ENCODE measurements around the gene ZSWIM4. TPM values are rescaled to one million over a fixed set of nuclear protein-coding genes. Genes with fewer than 3 reads are reported as not detected.

The ZSWIM4 gene
- total and polyA plus RNA-seq, 7 experiments from 2014 or later = 0.73 to 7.8 (median 5.5) TPM

DNA sequence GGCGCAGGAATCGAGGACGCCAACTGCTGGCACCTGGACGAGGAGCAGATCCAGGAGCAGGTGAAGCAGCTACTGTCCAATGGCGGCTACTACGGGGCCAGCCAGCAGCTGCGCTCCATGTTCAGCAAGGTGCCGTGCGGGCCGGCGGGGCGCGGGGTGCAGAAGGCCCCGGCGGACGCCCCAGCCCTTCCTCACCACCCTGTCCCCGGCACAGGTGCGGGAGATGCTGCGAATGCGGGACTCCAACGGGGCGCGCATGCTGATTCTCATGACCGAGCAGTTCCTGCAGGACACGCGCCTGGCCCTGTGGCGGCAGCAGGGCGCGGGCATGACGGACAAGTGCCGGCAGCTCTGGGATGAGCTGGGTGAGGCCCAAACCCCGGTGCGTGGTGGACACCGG lies 13.6 kb downstream of the ZSWIM4 start:
- Mint-ChIP-seq H3K4me3 (no peak overlapping the region), H3K36me3 (peaks cover 5 to 18% (median 6%) of the 10 kb centered on the region in 5 donors), H3K27me3 (no peaks in the 10 kb centered on the region), H3K9me3 (peaks cover 0 to 3% (median 0%) of the 10 kb centered on the region in 11 donors), H3K4me1 (peaks cover 0 to 4% (median 0%) of the 10 kb centered on the region in 7 donors), H3K27ac (no peak overlapping the region)
- intact Hi-C loops (cut with micrococcal nuclease) = no loop called here
- peaks cover 0 to 15% (median 0%) of the 10 kb centered on the region in 3 experiments for H3K36me3 ChIP-seq (ENCODE audit: control insufficient read depth in 2 of 3, insufficient read depth in 3 of 3, low read length in 3 of 3)
- no peaks in the 10 kb centered on the region for H3K27me3 ChIP-seq (ENCODE audit: control insufficient read depth in 2 of 2, insufficient read depth in 2 of 2, low read length in 2 of 2)
- H3K9me3 ChIP-seq (ENCODE audit: control insufficient read depth in 2 of 3, low read length in 3 of 3) = no peaks in the 10 kb centered on the region
- POLR2A ChIA-PET = interaction anchor here (0.6 kb wide), 1 partner anchor 918 kb away, joined by 3 read pairs; the partner anchor contains the start of gene GCDH
- H3K27ac ChIP-seq (ENCODE audit: low read depth, low read length) = no peak overlapping the region
- H3K4me3 ChIP-seq (ENCODE audit: low read length) = no peak overlapping the region
- CTCF ChIA-PET = no interaction called here
- no peak for DNase-seq
- H3K4me1 ChIP-seq (ENCODE audit: control insufficient read depth in 2 of 2, insufficient read depth in 2 of 2, low read length in 2 of 2) = no peaks in the 10 kb centered on the region
- no peak for ATAC-seq

DNA sequence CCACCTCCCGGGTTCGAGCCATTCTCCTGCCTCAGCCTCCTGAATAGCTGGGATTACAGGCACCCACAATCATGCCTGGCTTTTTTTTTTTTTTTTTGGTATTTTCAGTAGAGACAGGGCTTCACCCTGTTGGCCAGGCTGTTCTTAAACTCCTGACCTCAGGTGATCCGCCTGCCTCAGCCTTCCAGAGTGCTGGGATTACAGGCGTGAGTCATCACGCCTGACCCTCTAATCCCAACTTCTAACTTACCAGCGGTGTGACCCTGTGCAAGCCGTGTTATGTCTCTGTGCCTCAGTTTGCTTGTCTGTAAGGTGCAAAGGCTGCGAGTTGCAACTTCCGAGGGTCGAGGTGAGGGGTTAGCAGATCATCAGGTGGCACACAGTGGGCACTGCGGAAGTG lies 17.3 kb downstream of the ZSWIM4 start:
- no peak overlapping the region for H3K4me3 ChIP-seq (ENCODE audit: low read length)
- ATAC-seq (no peak), DNase-seq (no peak)
- Mint-ChIP-seq H3K4me1 (peaks cover 0 to 4% (median 0%) of the 10 kb centered on the region in 7 donors), H3K27ac (no peak overlapping the region), H3K27me3 (no peaks in the 10 kb centered on the region), H3K36me3 (peaks cover 5 to 17% (median 6%) of the 10 kb centered on the region in 5 donors), H3K4me3 (no peak overlapping the region), H3K9me3 (peaks cover 0 to 3% (median 0%) of the 10 kb centered on the region in 11 donors)
- peaks cover 0 to 14% (median 0%) of the 10 kb centered on the region in 3 experiments for H3K36me3 ChIP-seq (ENCODE audit: control insufficient read depth in 2 of 3, insufficient read depth in 3 of 3, low read length in 3 of 3)
- ChIA-PET POLR2A (no interaction called here), CTCF (interaction anchor here (0.7 kb wide), 1 partner anchor 33 kb away, joined by 4 read pairs; no protein-coding TSS in a partner anchor)
- no peaks in the 10 kb centered on the region for H3K27me3 ChIP-seq (ENCODE audit: control insufficient read depth in 2 of 2, insufficient read depth in 2 of 2, low read length in 2 of 2)
- H3K9me3 ChIP-seq (ENCODE audit: control insufficient read depth in 2 of 3, low read length in 3 of 3) = no peaks in the 10 kb centered on the region
- intact Hi-C loops (cut with micrococcal nuclease) = no loop called here
- H3K4me1 ChIP-seq (ENCODE audit: control insufficient read depth in 2 of 2, insufficient read depth in 2 of 2, low read length in 2 of 2) = no peaks in the 10 kb centered on the region
- no peak overlapping the region for H3K27ac ChIP-seq (ENCODE audit: low read depth, low read length)

DNA sequence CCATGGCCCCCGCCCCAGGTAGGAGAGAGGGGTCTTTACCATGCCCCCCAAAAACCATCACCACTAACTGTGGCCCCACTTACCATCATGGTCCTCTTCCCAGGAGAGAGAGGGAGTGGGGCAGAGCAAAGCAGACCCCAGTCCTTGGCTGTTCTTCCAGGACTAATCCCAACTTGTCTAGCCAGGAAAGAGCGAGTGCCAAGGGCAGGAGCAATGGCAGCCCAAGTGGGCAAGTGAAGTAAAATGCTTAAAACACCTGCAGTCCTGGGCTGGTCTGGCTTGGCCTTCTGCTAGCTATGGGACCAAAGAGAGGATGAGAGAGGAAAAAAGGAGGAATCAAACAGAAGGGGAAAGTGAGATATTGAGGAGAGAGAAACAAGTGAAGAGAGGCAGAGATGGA lies 17.9 kb downstream of the ZSWIM4 start:
- Mint-ChIP-seq H3K9me3 (peaks cover 0 to 3% (median 0%) of the 10 kb centered on the region in 11 donors), H3K27ac (no peak overlapping the region), H3K36me3 (peaks cover 5 to 17% (median 6%) of the 10 kb centered on the region in 5 donors), H3K4me3 (peak overlapping the region in 1 of 10 donors; percentile 41), H3K27me3 (no peaks in the 10 kb centered on the region), H3K4me1 (peaks cover 0 to 5% (median 0%) of the 10 kb centered on the region in 7 donors)
- no peak overlapping the region for H3K27ac ChIP-seq (ENCODE audit: low read depth, low read length)
- ATAC-seq (no peak), DNase-seq (no peak)
- no peaks in the 10 kb centered on the region for H3K27me3 ChIP-seq (ENCODE audit: control insufficient read depth in 2 of 2, insufficient read depth in 2 of 2, low read length in 2 of 2)
- intact Hi-C loops (cut with micrococcal nuclease) = no loop called here
- H3K4me3 ChIP-seq (ENCODE audit: low read length) = no peak overlapping the region
- H3K36me3 ChIP-seq (ENCODE audit: control insufficient read depth in 2 of 3, insufficient read depth in 3 of 3, low read length in 3 of 3) = peaks cover 0 to 14% (median 0%) of the 10 kb centered on the region in 3 experiments
- POLR2A ChIA-PET = interaction anchor here (0.6 kb wide), 1 partner anchor 238 kb away, joined by 4 read pairs; no protein-coding TSS in a partner anchor
- no peaks in the 10 kb centered on the region for H3K9me3 ChIP-seq (ENCODE audit: control insufficient read depth in 2 of 3, low read length in 3 of 3)
- no peaks in the 10 kb centered on the region for H3K4me1 ChIP-seq (ENCODE audit: control insufficient read depth in 2 of 2, insufficient read depth in 2 of 2, low read length in 2 of 2)
- CTCF ChIA-PET = no interaction called here

DNA sequence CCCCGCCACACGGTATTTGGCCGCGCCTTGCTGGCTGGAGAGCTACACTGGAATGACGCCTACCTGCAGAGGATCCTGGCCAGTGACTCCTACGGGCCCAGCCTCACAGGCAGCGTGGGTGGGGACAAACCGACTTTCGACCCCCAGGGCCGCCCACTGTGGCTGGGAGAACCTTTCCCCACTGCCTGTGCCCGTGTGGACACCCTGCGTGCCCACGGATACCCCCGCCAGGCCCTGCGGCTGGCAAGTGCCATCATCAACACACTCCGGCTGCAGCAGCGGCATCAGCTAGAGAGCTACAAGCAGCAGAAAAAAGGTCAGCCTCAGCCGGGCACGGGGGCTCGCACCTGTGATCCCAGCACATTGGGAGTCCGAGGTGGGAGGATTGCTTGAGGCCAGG lies 19.3 kb downstream of the ZSWIM4 start:
- Mint-ChIP-seq H3K4me3 (no peak overlapping the region), H3K36me3 (peaks cover 5 to 16% (median 6%) of the 10 kb centered on the region in 5 donors), H3K27ac (no peak overlapping the region), H3K27me3 (no peaks in the 10 kb centered on the region), H3K9me3 (peaks cover 0 to 3% (median 0%) of the 10 kb centered on the region in 11 donors), H3K4me1 (peaks cover 0 to 7% (median 0%) of the 10 kb centered on the region in 7 donors)
- CTCF ChIA-PET = interaction anchor here (0.6 to 1.2 kb wide), 2 partner anchors 10 to 22 kb away, joined by 3 read pairs; no protein-coding TSS in a partner anchor
- Histone ChIP-seq H3K27me3 (ENCODE audit: control insufficient read depth in 2 of 2, insufficient read depth in 2 of 2, low read length in 2 of 2) (no peaks in the 10 kb centered on the region), H3K4me1 (ENCODE audit: control insufficient read depth in 2 of 2, insufficient read depth in 2 of 2, low read length in 2 of 2) (no peaks in the 10 kb centered on the region), H3K9me3 (ENCODE audit: control insufficient read depth in 2 of 3, low read length in 3 of 3) (no peaks in the 10 kb centered on the region), H3K27ac (ENCODE audit: low read depth, low read length) (no peak overlapping the region), H3K36me3 (ENCODE audit: control insufficient read depth in 2 of 3, insufficient read depth in 3 of 3, low read length in 3 of 3) (peaks cover 0 to 5% (median 0%) of the 10 kb centered on the region in 3 experiments), H3K4me3 (ENCODE audit: low read length) (no peak overlapping the region)
- POLR2A ChIA-PET = interaction anchor here (0.9 kb wide), 1 partner anchor 14 kb away, joined by 3 read pairs; no protein-coding TSS in a partner anchor
- DNase-seq = no peak
- no peak for ATAC-seq
- intact Hi-C loops (cut with micrococcal nuclease) = no loop called here

DNA sequence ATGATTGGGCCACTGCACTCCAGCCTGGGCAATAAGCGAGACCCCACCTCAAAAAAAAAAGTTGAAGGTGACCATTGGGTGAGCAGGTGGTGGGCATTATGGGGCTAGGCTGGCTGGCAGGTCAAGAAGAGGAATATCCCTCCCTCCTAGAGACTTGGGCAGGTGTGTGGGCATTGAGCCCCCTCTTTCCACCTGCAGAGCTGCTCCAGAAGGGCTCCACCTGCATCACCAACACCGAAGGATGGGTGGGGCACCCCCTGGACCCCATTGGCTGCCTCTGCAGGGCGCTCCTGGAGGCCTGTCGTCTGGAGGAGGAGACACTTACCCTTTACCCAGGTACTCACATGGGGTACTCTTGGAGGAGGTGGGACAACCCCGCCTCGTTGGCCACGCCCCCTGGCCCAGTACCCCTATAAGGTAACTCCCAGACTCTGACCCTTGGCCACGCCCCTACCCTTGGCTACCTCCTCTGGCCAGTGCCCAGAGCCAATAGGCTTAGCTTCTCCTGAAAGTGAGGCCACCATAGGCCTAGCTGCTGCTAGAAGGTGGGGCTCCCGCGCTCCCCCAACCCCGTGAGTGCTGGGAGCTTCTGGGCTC lies 21.9 kb downstream of the ZSWIM4 start:
- Mint-ChIP-seq H3K9me3 (peaks cover 0 to 3% (median 0%) of the 10 kb centered on the region in 11 donors), H3K36me3 (peaks cover 5 to 19% (median 12%) of the 10 kb centered on the region in 5 donors), H3K4me1 (peaks cover 0 to 7% (median 0%) of the 10 kb centered on the region in 7 donors), H3K27me3 (no peaks in the 10 kb centered on the region), H3K27ac (no peak overlapping the region), H3K4me3 (peak overlapping the region in 1 of 10 donors; percentile 19)
- ChIA-PET CTCF (no interaction called here), POLR2A (no interaction called here)
- no peak for DNase-seq
- intact Hi-C loops (cut with micrococcal nuclease) = no loop called here
- Histone ChIP-seq H3K9me3 (ENCODE audit: control insufficient read depth in 2 of 3, low read length in 3 of 3) (no peaks in the 10 kb centered on the region), H3K4me3 (ENCODE audit: low read length) (no peak overlapping the region), H3K4me1 (ENCODE audit: control insufficient read depth in 2 of 2, insufficient read depth in 2 of 2, low read length in 2 of 2) (no peaks in the 10 kb centered on the region), H3K27ac (ENCODE audit: low read depth, low read length) (no peak overlapping the region), H3K36me3 (ENCODE audit: control insufficient read depth in 2 of 3, insufficient read depth in 3 of 3, low read length in 3 of 3) (peaks cover 0 to 2% (median 0%) of the 10 kb centered on the region in 3 experiments), H3K27me3 (ENCODE audit: control insufficient read depth in 2 of 2, insufficient read depth in 2 of 2, low read length in 2 of 2) (no peaks in the 10 kb centered on the region)
- ATAC-seq = peak; percentile 73

DNA sequence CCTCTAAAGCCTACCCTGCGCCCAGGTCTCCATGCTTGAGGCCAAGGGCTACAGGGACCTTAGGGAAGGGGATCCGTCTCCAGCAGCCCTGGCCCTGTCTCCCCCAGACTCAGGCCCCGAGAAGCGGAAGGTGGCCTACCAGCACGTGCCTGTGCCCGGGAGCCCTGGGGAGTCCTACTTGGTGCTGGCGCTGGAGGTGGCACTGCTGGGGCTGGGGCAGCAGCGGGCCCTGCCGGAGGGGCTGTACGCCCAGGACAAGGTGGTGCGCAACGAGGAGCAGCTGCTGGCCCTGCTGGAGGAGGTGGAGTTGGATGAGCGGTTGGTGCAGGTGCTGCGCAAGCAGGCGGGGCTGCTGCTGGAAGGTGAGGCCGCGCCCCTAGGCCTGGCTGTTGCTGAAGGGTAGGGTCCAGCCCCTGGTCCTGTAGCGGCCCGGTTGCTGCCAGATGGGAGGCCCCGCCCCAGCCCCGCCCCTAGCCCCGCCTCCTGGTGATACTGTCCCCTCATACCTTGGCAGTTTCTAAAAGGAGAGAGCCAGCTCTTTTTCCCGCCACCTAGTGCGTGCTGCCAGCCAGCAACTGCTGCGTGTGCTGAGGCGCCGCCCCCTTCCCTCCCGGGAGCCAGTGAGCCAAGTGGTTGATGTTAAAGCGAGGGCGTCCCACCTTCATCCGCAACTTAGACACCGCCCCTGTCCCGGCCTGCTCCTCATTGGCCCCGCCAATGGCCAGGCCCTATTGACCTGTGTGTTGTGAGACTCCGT lies 22.6 kb downstream of the ZSWIM4 start:
- no peak overlapping the region for H3K4me3 ChIP-seq (ENCODE audit: low read length)
- no peak overlapping the region for H3K27ac ChIP-seq (ENCODE audit: low read depth, low read length)
- no peaks in the 10 kb centered on the region for H3K27me3 ChIP-seq (ENCODE audit: control insufficient read depth in 2 of 2, insufficient read depth in 2 of 2, low read length in 2 of 2)
- H3K4me1 Mint-ChIP-seq = peaks cover 0 to 7% (median 0%) of the 10 kb centered on the region in 7 donors
- POLR2A ChIA-PET = no interaction called here
- peaks cover 0 to 3% (median 0%) of the 10 kb centered on the region in 3 experiments for H3K36me3 ChIP-seq (ENCODE audit: control insufficient read depth in 2 of 3, insufficient read depth in 3 of 3, low read length in 3 of 3)
- DNase-seq (peak in 3 of 9 donors; percentile 22 to 47 (median 39)), ATAC-seq (peak; percentile 86)
- peaks cover 0 to 3% (median 0%) of the 10 kb centered on the region in 11 donors for H3K9me3 Mint-ChIP-seq
- H3K27me3 Mint-ChIP-seq = no peaks in the 10 kb centered on the region
- intact Hi-C loops (cut with micrococcal nuclease) = no loop called here
- no peaks in the 10 kb centered on the region for H3K9me3 ChIP-seq (ENCODE audit: control insufficient read depth in 2 of 3, low read length in 3 of 3)
- H3K27ac Mint-ChIP-seq = no peak overlapping the region
- H3K36me3 Mint-ChIP-seq = peaks cover 5 to 21% (median 13%) of the 10 kb centered on the region in 5 donors
- CTCF ChIA-PET = no interaction called here
- no peaks in the 10 kb centered on the region for H3K4me1 ChIP-seq (ENCODE audit: control insufficient read depth in 2 of 2, insufficient read depth in 2 of 2, low read length in 2 of 2)
- H3K4me3 Mint-ChIP-seq = peak overlapping the region in 6 of 10 donors; percentile 8 to 63 (median 28)

All from naive thymus-derived CD4-positive, alpha-beta T cell (primary cell).